Natural killer cell (primary cell): ENCODE data around the gene OR14A2. TPM values are rescaled to one million over a fixed set of nuclear protein-coding genes. Genes with fewer than 3 reads are reported as not detected.
"Not testable (repeated sequence)": the region's sequence is repeated elsewhere in the genome, so short reads cannot be mapped to it uniquely, and the experiment has no call there.

Source experiments
- ATAC-seq, 3 donors: fragments of 150-1000 bp in 2 of 3; fragments of 200-7000 bp in 1 of 3; cut with Tn5 transposase; 1 replicate in 1 of 3; 2 replicates in 2 of 3; pipeline ENCODE4 v1.10.0; 2021; ENCODE audit warnings: mild to moderate bottlenecking in 2 of 3, moderate library complexity in 2 of 3
- DNase-seq, 2 donors: peaks; one replicate each; pipeline versions ENCODE4 v3.0.0 to v3.0.0-alpha.2; 2013 to 2021; ENCODE audit warnings: mixed read lengths in 1 of 2
- H3K27ac ChIP-seq: one replicate; pipeline ENCODE4 v1.5.1; 2013; ENCODE audit warnings: mild to moderate bottlenecking, low read length
- H3K27me3 ChIP-seq: one replicate; pipeline ENCODE4 v1.6.1; 2013; ENCODE audit warnings: low read length; ENCODE audit not compliant: control insufficient read depth, insufficient read depth
- H3K36me3 ChIP-seq: one replicate; pipeline ENCODE4 v1.6.1; 2013; ENCODE audit warnings: low read length; ENCODE audit not compliant: control insufficient read depth, insufficient read depth
- H3K4me1 ChIP-seq: one replicate; pipeline ENCODE4 v1.6.1; 2013; ENCODE audit warnings: low read length; ENCODE audit not compliant: control insufficient read depth, insufficient read depth
- H3K4me3 ChIP-seq: one replicate; pipeline ENCODE4 v1.5.1; 2013; ENCODE audit warnings: low read length
- H3K9me3 ChIP-seq: one replicate; pipeline ENCODE4 v1.6.1; 2013; ENCODE audit warnings: low read length; ENCODE audit not compliant: control insufficient read depth, insufficient read depth
- H3K27ac Mint-ChIP-seq, 2 donors: one replicate each; pipeline ENCODE4 v1.8.0; 2022; ENCODE audit warnings: mild to moderate bottlenecking in 2 of 2, mixed read lengths in 2 of 2, moderate library complexity in 1 of 2
- H3K27me3 Mint-ChIP-seq, 2 donors: one replicate each; pipeline ENCODE4 v1.8.0; 2022; ENCODE audit warnings: low read depth in 2 of 2, mixed read lengths in 2 of 2
- H3K36me3 Mint-ChIP-seq: one replicate; pipeline ENCODE4 v1.8.0; 2022; ENCODE audit warnings: mixed read lengths
- H3K4me1 Mint-ChIP-seq, 2 donors: one replicate each; pipeline ENCODE4 v1.8.0; 2022; ENCODE audit warnings: mixed read lengths in 2 of 2
- H3K4me3 Mint-ChIP-seq: one replicate; pipeline ENCODE4 v1.8.0; 2022; ENCODE audit warnings: mild to moderate bottlenecking, moderate library complexity, mixed read lengths
- H3K9me3 Mint-ChIP-seq, 2 donors: one replicate each; pipeline ENCODE4 v1.8.0; 2022; ENCODE audit warnings: mixed read lengths in 2 of 2
- CTCF ChIP-seq: fragments of 200-600 bp; IDR thresholded peaks from one replicate; pipeline ENCODE4 v1.8.0; 2022; ENCODE audit warnings: antibody characterized with exemption
- WGBS: methylation state at CpG from one replicate; pipeline ENCODE4 v1.1.7; 2013; ENCODE audit warnings: missing lambda C conversion rate; ENCODE audit not compliant: insufficient coverage; 5-methylcytosine and 5-hydroxymethylcytosine counted together
- intact Hi-C: fragments of 100-400 bp; cut with micrococcal nuclease; formaldehyde crosslinking; loops from one replicate; pipeline ENCODE4 v1.14.2; 2022
- total RNA-seq, 4 donors: library from RNA; stranded (reverse); fragments of 120-200 nt in 1 of 4; gene quantifications; one replicate each; pipeline versions ENCODE4 v1.2.3 to v1.2.4, GENCODE V29; 2013 to 2022

OR14A2 gene
- total RNA-seq: not detected
- not detected for total RNA-seq (2013)

GRCh38 chr1:247748041-247748440 is at the start of gene OR14A2:
Gene OR14A2 (minus strand): TSS chr1:247748141.
- intact Hi-C loops: no loop called here
- TF ChIP-seq CTCF: no peak
- H3K27me3 ChIP-seq: no peaks in the 10 kb centered on the region
- Mint-ChIP-seq H3K4me1 (no peaks in the 10 kb centered on the region), H3K36me3 (peaks cover 6% of the 10 kb centered on the region), H3K27ac (no peak within 1 kb of the TSS), H3K27me3 (no peaks in the 10 kb centered on the region), H3K9me3 (peaks cover 8 to 15% of the 10 kb centered on the region in 2 donors), H3K4me3 (no peak within 1 kb of the TSS)
- H3K27ac ChIP-seq: no peak within 1 kb of the TSS
- no peak within 1 kb of the TSS for H3K4me3 ChIP-seq
- H3K4me1 ChIP-seq: no peaks in the 10 kb centered on the region
- H3K9me3 ChIP-seq: peaks cover 4% of the 10 kb centered on the region
- ATAC-seq (no peak), DNase-seq (no peak)
- 95% methylated on average over 1 of the region's 2 CpGs for WGBS
- H3K36me3 ChIP-seq: no peaks in the 10 kb centered on the region

- 36% methylated on average over 2 of the region's 2 CpGs for WGBS
- no peak for DNase-seq
- no peak for TF ChIP-seq CTCF
- no peak overlapping the region for H3K27ac Mint-ChIP-seq
- no peak overlapping the region for H3K4me3 Mint-ChIP-seq
- H3K4me1 Mint-ChIP-seq: no peaks in the 10 kb centered on the region
- H3K4me1 ChIP-seq: no peaks in the 10 kb centered on the region
- H3K27ac ChIP-seq: no peak overlapping the region
- H3K9me3 ChIP-seq: no peaks in the 10 kb centered on the region
- no peaks in the 10 kb centered on the region for H3K36me3 ChIP-seq
- intact Hi-C loops: no loop called here
- H3K27me3 ChIP-seq: no peaks in the 10 kb centered on the region
- no peaks in the 10 kb centered on the region for H3K36me3 Mint-ChIP-seq
- no peaks in the 10 kb centered on the region for H3K27me3 Mint-ChIP-seq
- ATAC-seq: no peak
- no peak overlapping the region for H3K4me3 ChIP-seq
- H3K9me3 Mint-ChIP-seq: peaks cover 4 to 10% of the 10 kb centered on the region in 2 donors
These were observed 49.6 kb upstream of the OR14A2 start for GRCh38 chr1:247797518-247797917.

- peaks cover 3 to 4% of the 10 kb centered on the region in 2 donors for H3K9me3 Mint-ChIP-seq
- Histone ChIP-seq H3K4me1 (no peaks in the 10 kb centered on the region), H3K4me3 (no peak overlapping the region), H3K27ac (no peak overlapping the region), H3K27me3 (no peaks in the 10 kb centered on the region), H3K9me3 (no peaks in the 10 kb centered on the region), H3K36me3 (no peaks in the 10 kb centered on the region)
- intact Hi-C loops: no loop called here
- no peaks in the 10 kb centered on the region for H3K4me1 Mint-ChIP-seq
- DNase-seq: no peak
- no peak overlapping the region for H3K4me3 Mint-ChIP-seq
- no peak overlapping the region for H3K27ac Mint-ChIP-seq
- no peak for ATAC-seq
- no peak for TF ChIP-seq CTCF
- no peaks in the 10 kb centered on the region for H3K36me3 Mint-ChIP-seq
- H3K27me3 Mint-ChIP-seq: no peaks in the 10 kb centered on the region
These were observed 21.7 kb upstream of the OR14A2 start for GRCh38 chr1:247769603-247770002.

- Histone ChIP-seq H3K4me1 (no peaks in the 10 kb centered on the region), H3K27ac (no peak within 1 kb of the TSS), H3K27me3 (no peaks in the 10 kb centered on the region), H3K9me3 (no peaks in the 10 kb centered on the region), H3K4me3 (no peak within 1 kb of the TSS), H3K36me3 (no peaks in the 10 kb centered on the region)
- 95% methylated on average over 3 of the region's 3 CpGs for WGBS
- intact Hi-C loops: no loop called here
- DNase-seq: no peak
- no peak for ATAC-seq
- Mint-ChIP-seq H3K27me3 (no peaks in the 10 kb centered on the region), H3K4me1 (no peaks in the 10 kb centered on the region), H3K27ac (no peak within 1 kb of the TSS), H3K9me3 (peaks cover 4 to 8% of the 10 kb centered on the region in 2 donors), H3K4me3 (no peak within 1 kb of the TSS), H3K36me3 (no peaks in the 10 kb centered on the region)
- no peak for TF ChIP-seq CTCF
These were observed 12.5 kb upstream of the OR14A2 start, which contains the start of gene OR1C1 for GRCh38 chr1:247760456-247760855. Gene OR1C1 (minus strand): TSS chr1:247760556. CDS start chr1:247758406, 2,150 bp downstream.

GRCh38 chr1:247754311-247754710 is 6.4 kb upstream of the OR14A2 start:
- H3K4me3 ChIP-seq, ATAC-seq, H3K27ac ChIP-seq, H3K4me1 Mint-ChIP-seq, DNase-seq, intact Hi-C loops, H3K27ac Mint-ChIP-seq, H3K4me3 Mint-ChIP-seq, H3K4me1 ChIP-seq, H3K36me3 ChIP-seq, H3K27me3 ChIP-seq, H3K27me3 Mint-ChIP-seq, H3K9me3 ChIP-seq, H3K36me3 Mint-ChIP-seq: not testable (repeated sequence)
- peaks cover 16 to 20% of the 10 kb centered on the region in 2 donors for H3K9me3 Mint-ChIP-seq
- 100% methylated on average over 1 of the region's 1 CpG for WGBS
